HG03378 (cell line): ENCODE measurements around the gene TMEM271.

Source experiments
- ATAC-seq: cut with Tn5 transposase; IDR thresholded peaks from one replicate; pipeline ENCODE4 v1.9.1; 2021; ENCODE audit warnings: mild to moderate bottlenecking, moderate library complexity; ENCODE audit not compliant: unreplicated experiment

The TMEM271 gene

GRCh38 chr4:535181-535923, 40.7 kb downstream of the TMEM271 start:
- ATAC-seq = no peak

- ATAC-seq = no peak
These were observed 41.4 kb downstream of the TMEM271 start for GRCh38 chr4:534576-535151.

GRCh38 chr4:534101-534575, 42.0 kb downstream of the TMEM271 start:
- ATAC-seq = no peak

GRCh38 chr4:533318-534100, 42.6 kb downstream of the TMEM271 start:
- ATAC-seq = no peak

- ATAC-seq = no peak
These were observed 43.3 kb downstream of the TMEM271 start for GRCh38 chr4:532588-533317.

- ATAC-seq = no peak
These were observed 44.2 kb downstream of the TMEM271 start for GRCh38 chr4:531721-532565.

GRCh38 chr4:531076-531475, 45.0 kb downstream of the TMEM271 start:
- ATAC-seq = no peak

GRCh38 chr4:530017-530781, 45.9 kb downstream of the TMEM271 start:
- no peak for ATAC-seq

- no peak for ATAC-seq
These were observed 46.5 kb downstream of the TMEM271 start for GRCh38 chr4:529563-529962.

GRCh38 chr4:528835-529234, 47.3 kb downstream of the TMEM271 start:
- no peak for ATAC-seq

GRCh38 chr4:528296-528695, 47.8 kb downstream of the TMEM271 start:
- ATAC-seq = no peak

- no peak for ATAC-seq
These were observed 49.1 kb downstream of the TMEM271 start for GRCh38 chr4:526971-527460.

- ATAC-seq = no peak
These were observed 49.7 kb downstream of the TMEM271 start for GRCh38 chr4:526189-526909.

GRCh38 chr4:525660-526059, 50.4 kb downstream of the TMEM271 start:
- no peak for ATAC-seq

GRCh38 chr4:524196-524595, 51.9 kb downstream of the TMEM271 start:
- no peak for ATAC-seq
